ENCODE measurements around the gene HSPD1.
A peak's percentile ranks its signal among the peaks of the same experiment; 100 is the strongest.
"Not testable (repeated sequence)": the region's sequence is repeated elsewhere in the genome, so short reads cannot be mapped to it uniquely, and the experiment has no call there.

The HSPD1 gene

DNA sequence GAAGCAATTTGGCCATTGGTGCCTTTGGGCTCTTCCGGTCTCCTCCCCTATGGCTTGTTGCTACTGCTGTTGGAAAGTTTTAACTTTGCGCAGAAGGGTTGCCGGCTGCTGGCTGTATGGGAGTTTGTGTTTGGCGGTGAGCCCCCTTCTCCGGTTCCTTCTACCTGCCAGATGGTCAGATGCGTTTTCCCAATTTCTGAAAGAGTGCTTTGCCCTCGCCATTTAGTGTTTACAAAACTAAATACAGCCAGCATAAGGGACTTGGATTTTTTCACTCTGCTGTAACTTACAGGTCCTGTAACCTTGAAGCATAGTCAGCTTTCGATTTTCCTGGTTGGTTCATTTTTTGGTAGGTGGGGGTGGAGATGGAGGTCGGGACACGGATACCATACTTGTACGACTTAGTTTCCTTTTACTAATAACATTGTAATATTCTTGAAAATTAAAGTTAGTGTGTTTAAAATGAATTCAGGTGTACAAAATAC is 45.7 kb downstream of the HSPD1 start:
- DNase-seq, result peak; percentile 69
- no peaks in the 10 kb centered on the region for H3K27me3 ChIP-seq
- TF ChIP-seq, protein P1, sequence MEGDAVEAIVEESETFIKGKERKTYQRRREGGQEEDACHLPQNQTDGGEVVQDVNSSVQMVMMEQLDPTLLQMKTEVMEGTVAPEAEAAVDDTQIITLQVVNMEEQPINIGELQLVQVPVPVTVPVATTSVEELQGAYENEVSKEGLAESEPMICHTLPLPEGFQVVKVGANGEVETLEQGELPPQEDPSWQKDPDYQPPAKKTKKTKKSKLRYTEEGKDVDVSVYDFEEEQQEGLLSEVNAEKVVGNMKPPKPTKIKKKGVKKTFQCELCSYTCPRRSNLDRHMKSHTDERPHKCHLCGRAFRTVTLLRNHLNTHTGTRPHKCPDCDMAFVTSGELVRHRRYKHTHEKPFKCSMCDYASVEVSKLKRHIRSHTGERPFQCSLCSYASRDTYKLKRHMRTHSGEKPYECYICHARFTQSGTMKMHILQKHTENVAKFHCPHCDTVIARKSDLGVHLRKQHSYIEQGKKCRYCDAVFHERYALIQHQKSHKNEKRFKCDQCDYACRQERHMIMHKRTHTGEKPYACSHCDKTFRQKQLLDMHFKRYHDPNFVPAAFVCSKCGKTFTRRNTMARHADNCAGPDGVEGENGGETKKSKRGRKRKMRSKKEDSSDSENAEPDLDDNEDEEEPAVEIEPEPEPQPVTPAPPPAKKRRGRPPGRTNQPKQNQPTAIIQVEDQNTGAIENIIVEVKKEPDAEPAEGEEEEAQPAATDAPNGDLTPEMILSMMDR (IDR thresholded peaks at IDR 0.05; ENCODE audit: low read depth, low read length), result no peak
- peak overlapping the region; percentile 100 for H3K4me3 ChIP-seq (ENCODE audit: low read depth, low read length)
- no peaks in the 10 kb centered on the region for H3K36me3 ChIP-seq
- H3K4me1 ChIP-seq, result no peaks in the 10 kb centered on the region; the same call in 1 of the 2 replicates
- no peaks in the 10 kb centered on the region for H3K9me3 ChIP-seq

DNA sequence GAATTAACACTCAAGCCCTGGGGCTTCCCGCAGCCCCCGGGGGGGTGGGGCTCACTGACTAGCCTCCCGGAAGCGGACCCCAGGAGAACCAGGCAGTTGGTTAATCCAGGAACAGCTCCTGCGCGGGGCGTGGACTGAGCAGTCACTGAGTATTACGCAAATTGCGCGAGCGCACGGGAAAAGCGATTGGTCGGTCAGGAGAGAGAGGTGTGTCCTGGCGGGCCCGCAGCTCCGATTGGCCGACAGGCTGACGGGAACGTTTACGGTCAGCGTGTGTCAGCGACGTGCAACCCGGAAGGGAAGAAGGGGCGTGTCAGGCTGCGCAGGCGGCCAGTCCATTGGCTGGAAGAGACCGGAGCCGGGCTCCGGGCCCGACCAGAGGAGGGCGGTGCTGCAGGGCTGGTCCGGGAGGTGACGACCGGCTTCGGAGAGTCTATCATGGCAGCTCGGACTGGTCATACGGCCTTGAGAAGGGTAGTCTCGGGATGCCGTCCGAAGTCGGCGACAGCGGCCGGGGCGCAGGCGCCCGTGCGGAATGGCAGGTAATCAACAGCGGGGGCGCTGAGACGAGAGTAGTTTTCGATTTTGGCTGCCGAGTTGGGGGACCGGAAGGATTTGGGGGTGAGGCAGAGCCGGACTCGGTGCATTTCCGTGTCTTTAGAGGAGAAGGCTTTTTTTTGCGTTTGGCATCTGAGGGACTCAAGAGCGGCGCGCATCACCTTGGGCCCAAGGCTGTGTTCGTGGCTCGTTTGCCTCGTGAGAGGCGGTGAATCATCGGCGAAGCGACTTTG is 46.3 kb downstream of the HSPD1 start, which contains the start of gene COQ10B:
Gene COQ10B, plus strand, starts transcription at position 430 of the 791 bp plus-strand sequence. Its CDS starts 9 bp downstream, at position 439.
- H3K4me3 ChIP-seq (ENCODE audit: low read depth, low read length), result peak within 1 kb of the TSS; percentile 100
- H3K4me1 ChIP-seq, result no peaks in the 10 kb centered on the region; the same call in 1 of the 2 replicates
- H3K9me3 ChIP-seq, result no peaks in the 10 kb centered on the region
- H3K36me3 ChIP-seq, result no peaks in the 10 kb centered on the region
- TF ChIP-seq, protein P1 (IDR thresholded peaks at IDR 0.05; ENCODE audit: low read depth, low read length), result peak; percentile 31; the same call in 1 of the 2 replicates
- no peaks in the 10 kb centered on the region for H3K27me3 ChIP-seq
- DNase-seq, result peak; percentile 99

DNA sequence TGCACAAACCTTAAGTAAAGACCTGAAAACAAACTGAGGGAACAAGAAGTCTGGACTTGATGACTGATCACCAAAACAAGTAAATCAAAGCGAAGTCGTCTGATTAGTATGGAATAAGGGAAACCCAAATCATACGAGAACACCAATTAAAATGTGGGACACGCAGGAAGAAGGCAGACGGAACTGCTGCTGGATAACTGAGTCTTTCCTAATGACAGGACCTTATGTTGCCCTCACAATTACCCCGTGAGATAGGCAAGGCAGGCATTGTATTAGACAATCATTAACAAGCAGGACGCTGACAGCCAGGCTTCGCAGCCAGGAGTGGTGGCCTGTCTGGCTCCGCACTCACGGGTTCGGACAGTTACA is 46.9 kb downstream of the HSPD1 start:
- no peaks in the 10 kb centered on the region for H3K27me3 ChIP-seq
- no peaks in the 10 kb centered on the region for H3K9me3 ChIP-seq
- H3K4me1 ChIP-seq, result no peaks in the 10 kb centered on the region; the same call in 1 of the 2 replicates
- TF ChIP-seq, protein P1 (IDR thresholded peaks at IDR 0.05; ENCODE audit: low read depth, low read length), result no peak
- H3K36me3 ChIP-seq, result no peaks in the 10 kb centered on the region
- H3K4me3 ChIP-seq (ENCODE audit: low read depth, low read length), result peak overlapping the region; percentile 100
- DNase-seq, result no peak

DNA sequence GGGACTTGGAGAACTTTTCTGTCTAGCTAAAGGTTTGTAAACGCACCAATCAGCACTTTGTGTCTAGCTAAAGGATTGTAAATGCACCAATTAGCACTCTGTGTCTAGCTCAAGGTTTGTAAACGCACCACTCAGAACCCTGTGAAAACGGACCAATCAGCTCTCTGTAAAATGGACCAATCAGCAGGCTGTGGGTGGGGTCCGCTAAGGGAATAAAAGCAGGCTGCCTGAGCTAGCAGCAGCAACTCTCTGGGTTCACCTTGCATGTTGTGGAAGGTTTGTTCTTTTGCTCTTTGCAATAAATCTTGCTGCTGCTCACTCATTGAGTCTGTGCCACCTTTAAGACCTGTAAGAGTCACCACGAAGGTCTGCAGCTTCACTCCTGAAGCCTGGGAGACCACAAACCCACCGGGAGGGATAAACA is 48.7 kb downstream of the HSPD1 start:
- H3K4me1 ChIP-seq; H3K9me3 ChIP-seq; H3K4me3 ChIP-seq (ENCODE audit: low read depth, low read length); H3K36me3 ChIP-seq; H3K27me3 ChIP-seq: not testable (repeated sequence)
- peak; percentile 12 for DNase-seq

DNA sequence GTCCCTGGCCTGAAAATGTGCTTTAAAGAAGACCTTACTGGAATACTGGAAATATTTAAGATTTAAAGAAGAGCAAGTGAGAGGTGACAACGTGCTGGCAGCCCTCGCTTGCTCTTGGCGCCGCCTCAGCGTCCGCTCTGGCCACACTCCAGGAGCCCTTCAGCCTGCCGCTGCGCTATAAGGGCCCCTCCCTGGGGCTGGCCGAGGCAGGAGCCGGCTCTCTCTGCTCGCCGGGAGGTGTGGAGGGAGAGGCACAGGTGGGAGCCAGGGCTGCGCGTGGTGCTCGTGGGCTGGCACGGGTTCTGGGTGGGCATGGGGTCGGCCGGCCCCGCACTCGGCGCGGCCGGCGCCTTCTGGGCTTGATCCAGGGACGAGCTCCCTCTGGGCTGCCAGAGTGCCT is 49.2 kb downstream of the HSPD1 start:
- no peaks in the 10 kb centered on the region for H3K27me3 ChIP-seq
- DNase-seq, result no peak
- no peaks in the 10 kb centered on the region for H3K9me3 ChIP-seq
- no peak overlapping the region for H3K4me3 ChIP-seq (ENCODE audit: low read depth, low read length)
- H3K4me1 ChIP-seq, result no peaks in the 10 kb centered on the region; the same call in 1 of the 2 replicates
- H3K36me3 ChIP-seq, result no peaks in the 10 kb centered on the region
- TF ChIP-seq, protein P1 (IDR thresholded peaks at IDR 0.05; ENCODE audit: low read depth, low read length), result no peak

DNA sequence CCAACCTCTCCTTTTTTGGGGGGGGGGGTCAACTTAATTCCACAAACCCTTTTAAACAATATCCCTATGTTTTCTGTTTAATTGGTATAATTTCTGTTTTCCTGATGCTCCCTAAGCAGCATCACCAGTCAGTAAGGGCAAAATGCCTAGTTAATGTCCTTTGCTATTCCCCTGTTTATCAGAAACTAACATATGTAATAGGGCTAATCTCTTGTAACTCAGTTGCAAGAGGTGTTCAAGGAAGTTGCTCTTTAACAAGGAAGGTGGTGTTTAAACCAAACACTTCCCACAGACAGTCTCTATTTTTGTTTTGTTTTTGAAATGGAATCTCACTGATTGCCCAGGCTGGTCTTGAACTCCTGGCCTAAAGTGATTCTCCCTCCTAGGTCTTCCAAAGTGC is 52.8 kb downstream of the HSPD1 start:
- no peak overlapping the region for H3K4me3 ChIP-seq (ENCODE audit: low read depth, low read length)
- TF ChIP-seq, protein P1 (IDR thresholded peaks at IDR 0.05; ENCODE audit: low read depth, low read length), result no peak

More for the DNA sequence above, 52.8 kb downstream of the HSPD1 start:
- DNase-seq, result no peak
- Histone ChIP-seq H3K4me1 (no peaks in the 10 kb centered on the region), H3K36me3 (no peaks in the 10 kb centered on the region), H3K27me3 (no peaks in the 10 kb centered on the region), H3K9me3 (no peaks in the 10 kb centered on the region)
